GM23338 (cell line): Measurements from ENCODE around the gene VENTX. TPM values are rescaled to one million over a fixed set of nuclear protein-coding genes. Genes with fewer than 3 reads are reported as not detected.

Experiments
- ATAC-seq: fragments of 200-7000 bp; cut with Tn5 transposase; 3 replicates; pipeline ENCODE4 v1.9.1; 2020
- DNase-seq: peaks from one replicate; pipeline ENCODE4 v3.0.0-alpha.2; 2015; ENCODE audit warnings: low spot score
- H2AFZ ChIP-seq: fragments of 200-600 bp; sonication (generic); 2 replicates; pipeline ENCODE4 v1.8.0; 2016; ENCODE audit warnings: antibody characterized with exemption, mild to moderate bottlenecking, moderate library complexity
- H3F3A ChIP-seq: fragments of 200-600 bp; sonication (generic); replicated peaks from 2 replicates; pipeline ENCODE4 v1.8.0; 2017; ENCODE audit warnings: antibody characterized with exemption, mixed run types, low read depth
- H3K27ac ChIP-seq: fragments of 200-600 bp; sonication (generic); 2 replicates; pipeline ENCODE4 v1.6.1; 2016; ENCODE audit warnings: low read depth
- H3K27me3 ChIP-seq: fragments of 200-600 bp; sonication (generic); 2 replicates; pipeline ENCODE4 v1.8.0; 2016; ENCODE audit warnings: mild to moderate bottlenecking, mixed run types, moderate library complexity; ENCODE audit not compliant: insufficient read depth
- H3K36me3 ChIP-seq: fragments of 200-600 bp; sonication (generic); 2 replicates; pipeline ENCODE4 v1.8.0; 2016; ENCODE audit warnings: mild to moderate bottlenecking; ENCODE audit not compliant: insufficient read depth
- H3K4me1 ChIP-seq: fragments of 200-600 bp; sonication (generic); 2 replicates; pipeline ENCODE4 v1.8.0; 2016; ENCODE audit warnings: mild to moderate bottlenecking, moderate library complexity; ENCODE audit not compliant: insufficient read depth
- H3K4me2 ChIP-seq: fragments of 200-600 bp; sonication (generic); 2 replicates; pipeline ENCODE4 v1.7.1; 2017; ENCODE audit warnings: mixed run types
- H3K4me3 ChIP-seq: fragments of 200-600 bp; sonication (generic); 2 replicates; pipeline ENCODE4 v1.6.1; 2016; ENCODE audit warnings: mixed run types
- H3K79me2 ChIP-seq: fragments of 200-600 bp; sonication (generic); replicated peaks from 2 replicates; pipeline ENCODE4 v1.8.0; 2017; ENCODE audit warnings: mild to moderate bottlenecking; ENCODE audit not compliant: insufficient read depth
- H3K9me2 ChIP-seq: fragments of 200-600 bp; sonication (generic); 2 replicates; pipeline ENCODE4 v1.8.0; 2017; ENCODE audit not compliant: insufficient read depth
- H4K20me1 ChIP-seq: fragments of 200-600 bp; sonication (generic); replicated peaks from 2 replicates; pipeline ENCODE4 v1.8.0; 2017; ENCODE audit warnings: mild to moderate bottlenecking; ENCODE audit not compliant: insufficient read depth
- H3K27ac Mint-ChIP-seq: 2 replicates; pipeline ENCODE4 v1.8.0; 2020; ENCODE audit warnings: inconsistent platforms, mild to moderate bottlenecking, moderate library complexity, mixed read lengths
- H3K27me3 Mint-ChIP-seq: 3 replicates; pipeline ENCODE4 v1.8.0; 2022; ENCODE audit warnings: low read depth, mild to moderate bottlenecking, moderate library complexity, mixed read lengths, inconsistent platforms; ENCODE audit not compliant: insufficient read depth, poor library complexity
- H3K36me3 Mint-ChIP-seq: 3 replicates; pipeline ENCODE4 v1.8.0; 2021; ENCODE audit warnings: low read depth, mild to moderate bottlenecking, inconsistent platforms, moderate library complexity, mixed read lengths
- H3K4me1 Mint-ChIP-seq: 3 replicates; pipeline ENCODE4 v1.8.0; 2020; ENCODE audit warnings: mild to moderate bottlenecking, inconsistent platforms, mixed read lengths
- H3K4me3 Mint-ChIP-seq: 3 replicates; pipeline ENCODE4 v1.8.0; 2021; ENCODE audit warnings: moderate library complexity, mild to moderate bottlenecking, inconsistent platforms, mixed read lengths
- H3K9me3 Mint-ChIP-seq: 3 replicates; pipeline ENCODE4 v1.8.0; 2020; ENCODE audit warnings: moderate library complexity, mild to moderate bottlenecking, inconsistent platforms, mixed read lengths
- CREB1 ChIP-seq: fragments of 250-450 bp; sonication (Bioruptor Pico); IDR thresholded peaks from 2 replicates; pipeline ENCODE4 v1.5.0; 2020; ENCODE audit warnings: low read depth, mild to moderate bottlenecking, moderate library complexity
- CTCF ChIP-seq, 2 experiments: fragments of 200-600 bp in 1 of 2; sonication (generic) in 1 of 2; conservative IDR thresholded peaks; 2 replicates each; pipeline versions ENCODE4 v1.5.1 to v1.6.1; 2016 to 2017; ENCODE audit warnings: antibody characterized with exemption in 2 of 2, low read depth in 2 of 2, mild to moderate bottlenecking in 2 of 2, moderate library complexity in 1 of 2
- EZH2 ChIP-seq: fragments of 200-600 bp; sonication (generic); IDR thresholded peaks from one replicate; pipeline ENCODE4 v1.8.0; 2017; ENCODE audit warnings: antibody characterized with exemption, mild to moderate bottlenecking, low read depth; ENCODE audit not compliant: unreplicated experiment
- EZH2phosphoT487 ChIP-seq: fragments of 200-600 bp; sonication (generic); IDR thresholded peaks from one replicate; pipeline ENCODE4 v1.8.1; 2018; ENCODE audit warnings: antibody characterized with exemption; ENCODE audit not compliant: unreplicated experiment
- NANOG ChIP-seq: IDR thresholded peaks from 2 replicates; pipeline ENCODE4 v1.6.1; 2016; ENCODE audit warnings: antibody characterized with exemption, borderline replicate concordance
- POLR2AphosphoS5 ChIP-seq: IDR thresholded peaks from 2 replicates; pipeline ENCODE4 v1.6.1; 2016; ENCODE audit warnings: antibody characterized with exemption, low read depth
- REST ChIP-seq: IDR thresholded peaks from one replicate; pipeline ENCODE4 v1.6.1; 2018; ENCODE audit warnings: antibody characterized with exemption; ENCODE audit not compliant: unreplicated experiment
- STAT1 ChIP-seq: IDR thresholded peaks from one replicate; pipeline ENCODE4 v1.6.1; 2016; ENCODE audit warnings: antibody characterized with exemption; ENCODE audit not compliant: unreplicated experiment
- ZNF114 ChIP-seq: fragments of 250-450 bp; sonication (Bioruptor Pico); IDR thresholded peaks from 2 replicates; pipeline ENCODE4 v1.5.0; 2020; ENCODE audit warnings: mild to moderate bottlenecking, moderate library complexity
- ZNF331 ChIP-seq: fragments of 250-450 bp; sonication (Bioruptor Pico); IDR thresholded peaks from 2 replicates; pipeline ENCODE4 v1.5.0; 2020; ENCODE audit warnings: low read depth, mild to moderate bottlenecking, moderate library complexity
- polyA plus RNA-seq: library from polyadenylated mRNA; unstranded; fragments of >200 nt; fragmentation: Nextera tagmentation; extraction: Ambion mirVana; gene quantifications from 2 replicates; pipeline ENCODE4 v1.2.1, GENCODE V29; 2016
- total RNA-seq: library from RNA; depleted of rRNA; stranded (reverse); fragments of >200 nt; shearing (Covaris generic); gene quantifications from 2 replicates; pipeline ENCODE4 v1.2.3, GENCODE V29; 2014
- TF ChIP-seq, protein P1 (sequence below): IDR thresholded peaks from 2 replicates; pipeline ENCODE4 v1.6.1; 2016; ENCODE audit warnings: antibody characterized with exemption

The VENTX gene
- total and polyA plus RNA-seq, 2 experiments from 2014 or later = 4.8 to 8.1 TPM

- TF ChIP-seq REST = no peak
Measured at GRCh38 chr10:133281084-133281483, 43.4 kb downstream of the VENTX start (continued).

DNA sequence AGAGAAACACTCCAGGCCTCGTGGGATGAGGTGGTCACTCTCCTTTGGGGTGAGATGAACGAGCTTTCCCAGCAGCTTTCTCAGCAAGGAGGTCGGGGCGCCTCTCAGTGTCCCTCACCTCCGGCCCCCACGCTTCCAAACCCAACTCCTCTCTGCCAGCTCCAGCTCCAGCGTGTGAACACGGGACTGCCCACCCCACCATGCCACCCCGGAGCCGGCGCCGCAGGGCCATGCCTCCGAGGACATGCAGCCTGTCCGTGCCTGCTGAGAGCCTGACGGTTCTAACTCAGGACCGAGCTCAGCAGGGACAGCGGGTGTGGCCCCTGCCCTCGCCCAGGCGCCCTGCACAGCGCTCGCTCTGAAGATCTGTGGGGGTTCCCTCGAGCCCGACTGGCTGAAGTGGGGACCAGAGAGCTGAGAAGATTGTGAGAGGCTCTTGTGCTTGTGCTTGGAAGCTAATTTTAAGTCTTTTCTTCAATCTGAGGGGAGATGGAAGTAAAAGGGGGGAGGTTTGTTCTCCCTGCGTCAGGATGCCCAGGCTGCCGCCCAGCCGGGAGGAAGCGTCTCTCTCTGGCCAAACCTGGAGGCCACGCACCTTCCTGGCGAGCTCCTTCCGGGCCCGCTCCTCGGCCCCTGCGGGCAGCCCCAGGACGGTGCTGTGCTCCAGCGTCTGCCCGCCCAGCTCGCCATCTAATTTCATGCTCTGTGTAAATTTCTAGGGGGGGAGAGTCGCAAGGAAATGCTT, 44.1 kb downstream of the VENTX start:
- H3K27ac Mint-ChIP-seq = no peak overlapping the region
- no peak for TF ChIP-seq NANOG
- TF ChIP-seq EZH2 = no peak
- TF ChIP-seq STAT1 = no peak
- no peak for TF ChIP-seq POLR2AphosphoS5
- no peak for TF ChIP-seq CREB1 (CRISPR knock-in tag)
- no peak for TF ChIP-seq ZNF331 (CRISPR knock-in tag)
- no peak for TF ChIP-seq REST
- TF ChIP-seq, protein P1, sequence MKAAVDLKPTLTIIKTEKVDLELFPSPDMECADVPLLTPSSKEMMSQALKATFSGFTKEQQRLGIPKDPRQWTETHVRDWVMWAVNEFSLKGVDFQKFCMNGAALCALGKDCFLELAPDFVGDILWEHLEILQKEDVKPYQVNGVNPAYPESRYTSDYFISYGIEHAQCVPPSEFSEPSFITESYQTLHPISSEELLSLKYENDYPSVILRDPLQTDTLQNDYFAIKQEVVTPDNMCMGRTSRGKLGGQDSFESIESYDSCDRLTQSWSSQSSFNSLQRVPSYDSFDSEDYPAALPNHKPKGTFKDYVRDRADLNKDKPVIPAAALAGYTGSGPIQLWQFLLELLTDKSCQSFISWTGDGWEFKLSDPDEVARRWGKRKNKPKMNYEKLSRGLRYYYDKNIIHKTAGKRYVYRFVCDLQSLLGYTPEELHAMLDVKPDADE = no peak
- TF ChIP-seq EZH2phosphoT487 = no peak
- no peak for TF ChIP-seq CTCF (conservative IDR thresholded peaks at IDR 0.05; ENCODE audit: low read depth in 2 of 2)
- TF ChIP-seq ZNF114 (CRISPR knock-in tag) = no peak

More for the DNA sequence above, 44.1 kb downstream of the VENTX start:
- DNase-seq (no peak), ATAC-seq (no peak)
- Histone ChIP-seq H3K36me3 (peaks cover 19% of the 10 kb centered on the region; the same call in 1 of the 2 replicates), H3K9me2 (no peaks in the 10 kb centered on the region), H2AFZ (no peak overlapping the region), H3K4me2 (no peak overlapping the region), H3K27ac (no peak overlapping the region), H3K4me1 (no peaks in the 10 kb centered on the region), H4K20me1 (no peaks in the 10 kb centered on the region; the same call in 1 of the 2 replicates), H3F3A (0 out of 2 replicates have a peak, but pooled peaks cover 6% of the 10 kb centered on the region), H3K4me3 (no peak overlapping the region), H3K27me3 (no peaks in the 10 kb centered on the region), H3K79me2 (no peaks in the 10 kb centered on the region)
- Mint-ChIP-seq H3K9me3 (no peaks in the 10 kb centered on the region), H3K27me3 (peaks cover 6% of the 10 kb centered on the region), H3K4me3 (no peak overlapping the region), H3K4me1 (no peaks in the 10 kb centered on the region), H3K36me3 (peaks cover 43% of the 10 kb centered on the region)
